Liver (tissue), 9 donors: ENCODE measurements around the gene ATP6V1F. TPM values are rescaled to one million over a fixed set of nuclear protein-coding genes. Genes with fewer than 3 reads are reported as not detected.
A peak's percentile ranks its signal among the peaks of the same experiment; 100 is the strongest.

Source experiments
- DNase-seq: peaks from one replicate; pipeline ENCODE4 v3.0.0-alpha.2; 2017; ENCODE audit warnings: low spot score
- H3K27ac ChIP-seq, 2 donors: one replicate each; pipeline ENCODE4 v1.7.0; 2013; ENCODE audit warnings: inconsistent platforms in 2 of 2, low read length in 2 of 2, control low read depth in 1 of 2, low read depth in 1 of 2, mild to moderate bottlenecking in 1 of 2
- H3K27me3 ChIP-seq, 4 donors: one replicate each; pipeline versions ENCODE4 v1.6.1 to v1.7.0; 2013; ENCODE audit warnings: low read length in 3 of 4, inconsistent platforms in 1 of 4, mild to moderate bottlenecking in 1 of 4, moderate library complexity in 1 of 4; ENCODE audit not compliant: control insufficient read depth in 4 of 4, insufficient read depth in 4 of 4
- H3K36me3 ChIP-seq, 4 donors: one replicate each; pipeline versions ENCODE4 v1.6.1 to v1.7.0; 2013; ENCODE audit warnings: low read length in 3 of 4, mild to moderate bottlenecking in 3 of 4, low read depth in 1 of 4, moderate library complexity in 1 of 4; ENCODE audit not compliant: control insufficient read depth in 4 of 4, insufficient read depth in 3 of 4
- H3K4me1 ChIP-seq, 4 donors: one replicate each; pipeline versions ENCODE4 v1.6.1 to v1.7.0; 2013; ENCODE audit warnings: low read length in 3 of 4, mild to moderate bottlenecking in 3 of 4, moderate library complexity in 1 of 4; ENCODE audit not compliant: control insufficient read depth in 4 of 4, insufficient read depth in 4 of 4
- H3K4me3 ChIP-seq, 3 donors: one replicate each; pipeline versions ENCODE4 v1.6.1 to v1.7.0; 2013; ENCODE audit warnings: low read length in 3 of 3, control low read depth in 1 of 3, low read depth in 1 of 3, mild to moderate bottlenecking in 1 of 3
- H3K9ac ChIP-seq, 2 donors: one replicate each; pipeline ENCODE4 v1.7.0; 2013; ENCODE audit warnings: low read length in 2 of 2, mild to moderate bottlenecking in 2 of 2, moderate library complexity in 2 of 2, control low read depth in 1 of 2, low read depth in 1 of 2
- H3K9me3 ChIP-seq, 4 donors: one replicate each; pipeline versions ENCODE4 v1.6.1 to v1.7.0; 2013; ENCODE audit warnings: low read length in 3 of 4; ENCODE audit not compliant: control insufficient read depth in 4 of 4
- ATF3 ChIP-seq: IDR thresholded peaks from 2 replicates; pipeline ENCODE4 v1.6.1; 2016; ENCODE audit warnings: antibody characterized with exemption
- CTCF ChIP-seq: fragments of 150-350 bp; IDR thresholded peaks from 2 replicates; pipeline ENCODE4 v1.5.1; 2017; ENCODE audit warnings: improper control_type of control experiment, low read depth, low read length; ENCODE audit not compliant: missing input control
- FOXA1 ChIP-seq: IDR thresholded peaks from 2 replicates; pipeline ENCODE4 v1.6.1; 2016; ENCODE audit warnings: antibody characterized with exemption
- FOXA2 ChIP-seq: IDR thresholded peaks from 2 replicates; pipeline ENCODE4 v1.6.1; 2016; ENCODE audit warnings: antibody characterized with exemption
- GABPA ChIP-seq, 2 donors: IDR thresholded peaks in 1 of 2; conservative IDR thresholded peaks in 1 of 2; 2 replicates each; pipeline ENCODE4 v1.6.1; 2016; ENCODE audit warnings: antibody characterized with exemption in 2 of 2, mild to moderate bottlenecking in 1 of 2, moderate library complexity in 1 of 2
- HNF4A ChIP-seq, 2 donors: conservative IDR thresholded peaks; 2 replicates each; pipeline ENCODE4 v1.6.1; 2016; ENCODE audit warnings: antibody characterized with exemption in 2 of 2, mild to moderate bottlenecking in 2 of 2
- HNF4G ChIP-seq: IDR thresholded peaks from 2 replicates; pipeline ENCODE4 v1.6.1; 2016; ENCODE audit warnings: antibody characterized with exemption
- JUND ChIP-seq, 2 donors: IDR thresholded peaks; 2 replicates each; pipeline ENCODE4 v1.6.1; 2016; ENCODE audit warnings: antibody characterized with exemption in 2 of 2
- MAX ChIP-seq: IDR thresholded peaks from 2 replicates; pipeline ENCODE4 v1.6.1; 2016; ENCODE audit warnings: antibody characterized with exemption
- NR2F2 ChIP-seq: IDR thresholded peaks from 2 replicates; pipeline ENCODE4 v1.6.1; 2016; ENCODE audit warnings: antibody characterized with exemption
- RAD21 ChIP-seq, 2 donors: IDR thresholded peaks; 2 replicates each; pipeline ENCODE4 v1.6.1; 2016; ENCODE audit warnings: antibody characterized with exemption in 2 of 2, mild to moderate bottlenecking in 2 of 2
- REST ChIP-seq: IDR thresholded peaks from 2 replicates; pipeline ENCODE4 v1.6.1; 2016; ENCODE audit warnings: antibody characterized with exemption, mild to moderate bottlenecking
- RXRA ChIP-seq, 2 donors: IDR thresholded peaks; 2 replicates each; pipeline ENCODE4 v1.6.1; 2017 to 2018; ENCODE audit warnings: antibody characterized with exemption in 2 of 2, mild to moderate bottlenecking in 1 of 2
- TAF1 ChIP-seq: conservative IDR thresholded peaks from 2 replicates; pipeline ENCODE4 v1.6.1; 2016; ENCODE audit warnings: antibody characterized with exemption, mild to moderate bottlenecking
- YY1 ChIP-seq: IDR thresholded peaks from 2 replicates; pipeline ENCODE4 v1.6.1; 2016; ENCODE audit warnings: antibody characterized with exemption, mild to moderate bottlenecking
- WGBS: extraction: QIAGEN DNeasy Blood & Tissue Kit; methylation state at CpG from one replicate; pipeline ENCODE4 v1.1.7; 2013; 5-methylcytosine and 5-hydroxymethylcytosine counted together
- polyA plus RNA-seq, 2 donors: library from polyadenylated mRNA; stranded (reverse) in 1 of 2; unstranded in 1 of 2; fragments of 200-250 nt in 1 of 2; fragments of >200 nt in 1 of 2; fragmentation: Nextera tagmentation in 1 of 2; extraction: Ambion mirVana in 1 of 2; gene quantifications; one replicate each; pipeline versions ENCODE4 v1.2.1 to v1.2.3, GENCODE V29; 2013 to 2015
- total RNA-seq, 2 donors: library from RNA; depleted of rRNA; stranded (reverse); fragments of >200 nt; gene quantifications; one replicate each; pipeline ENCODE4 v1.2.3, GENCODE V29; 2014
- donor health status: healthy.
- donor health status: healthy.
- donor health status: healthy.
- donor health status: healthy.
- donor health status: healthy.

ATP6V1F gene
- total and polyA plus RNA-seq, 4 donors, result 23.1 to 111 (median 47.1) TPM

- no peak overlapping the region for H3K27ac ChIP-seq
- 96% methylated on average over 6 of the region's 6 CpGs for WGBS
- H3K4me1 ChIP-seq, result peaks cover 0 to 5% (median 3%) of the 10 kb centered on the region in 4 donors
- no peak for DNase-seq
- no peak overlapping the region for H3K9ac ChIP-seq
- no peaks in the 10 kb centered on the region for H3K27me3 ChIP-seq
- H3K9me3 ChIP-seq, result no peaks in the 10 kb centered on the region
- H3K36me3 ChIP-seq, result no peaks in the 10 kb centered on the region
- no peak overlapping the region for H3K4me3 ChIP-seq
- TF ChIP-seq RAD21 (IDR thresholded peaks at IDR 0.05) (no peak), TAF1 (no peak), REST (no peak), GABPA (IDR thresholded peaks at IDR 0.05 in 1 of 2, conservative IDR thresholded peaks at IDR 0.05 in 1 of 2) (no peak), JUND (IDR thresholded peaks at IDR 0.05) (no peak), FOXA2 (no peak), FOXA1 (no peak), MAX (no peak), HNF4A (conservative IDR thresholded peaks at IDR 0.05) (no peak), RXRA (IDR thresholded peaks at IDR 0.05) (no peak)
Measured at GRCh38 chr7:128894101-128894440, 31.4 kb downstream of the ATP6V1F start.

GRCh38 chr7:128895320-128895719 is 32.7 kb downstream of the ATP6V1F start:
- H3K27me3 ChIP-seq, result no peaks in the 10 kb centered on the region
- H3K27ac ChIP-seq, result no peak overlapping the region
- DNase-seq, result no peak
- no peak overlapping the region for H3K4me3 ChIP-seq
- no peaks in the 10 kb centered on the region for H3K9me3 ChIP-seq
- no peak overlapping the region for H3K9ac ChIP-seq
- no peak for TF ChIP-seq RAD21 (IDR thresholded peaks at IDR 0.05)
- no peak for TF ChIP-seq MAX
- TF ChIP-seq ATF3, result no peak
- no peak for TF ChIP-seq YY1
- TF ChIP-seq FOXA2, result no peak
- TF ChIP-seq JUND (IDR thresholded peaks at IDR 0.05), result no peak
- TF ChIP-seq NR2F2, result no peak
- TF ChIP-seq TAF1, result no peak
- no peak for TF ChIP-seq RXRA (IDR thresholded peaks at IDR 0.05)
- peaks cover 2 to 13% (median 9%) of the 10 kb centered on the region in 4 donors for H3K4me1 ChIP-seq
- 94% methylated on average over 3 of the region's 3 CpGs for WGBS
- H3K36me3 ChIP-seq, result no peaks in the 10 kb centered on the region

GRCh38 chr7:128899392-128899791 is 36.7 kb downstream of the ATP6V1F start:
- TF ChIP-seq YY1 (no peak), NR2F2 (no peak), HNF4A (conservative IDR thresholded peaks at IDR 0.05) (peak; percentile 26 to 36), HNF4G (no peak), JUND (IDR thresholded peaks at IDR 0.05) (no peak), CTCF (no peak)
- Histone ChIP-seq H3K9ac (peak overlapping the region in 1 of 2 donors; percentile 31), H3K27ac (peak overlapping the region; percentile 73 to 84), H3K9me3 (no peaks in the 10 kb centered on the region), H3K27me3 (no peaks in the 10 kb centered on the region), H3K36me3 (no peaks in the 10 kb centered on the region), H3K4me3 (no peak overlapping the region), H3K4me1 (peaks cover 0 to 15% (median 10%) of the 10 kb centered on the region in 4 donors)
- no peak for DNase-seq
